OCI-LY1 (cell line): Measurements from ENCODE around the gene NCS1.

Experiments
- CTCF ChIP-seq: fragments of 200-600 bp; sonication (generic), shearing (Covaris generic); IDR thresholded peaks from 2 replicates; pipeline ENCODE4 v1.5.1; 2017; ENCODE audit warnings: mild to moderate bottlenecking, antibody characterized with exemption, low read length, moderate library complexity, mixed read lengths
- EZH2 ChIP-seq: fragments of 200-600 bp; sonication (generic), shearing (Covaris generic); IDR thresholded peaks from 2 replicates; pipeline ENCODE4 v1.8.0; 2017; ENCODE audit warnings: borderline replicate concordance, mixed run types, mild to moderate bottlenecking, antibody characterized with exemption, low read length, moderate library complexity, mixed read lengths

- no peak for TF ChIP-seq CTCF
- TF ChIP-seq EZH2: no peak
Measured at GRCh38 chr9:130276121-130276520, 103.9 kb downstream of the NCS1 start.
